HepG2 (cell line): ENCODE data around the gene DOCK4. TPM values are rescaled to one million over a fixed set of nuclear protein-coding genes. Genes with fewer than 3 reads are reported as not detected.

ENCODE experiments used
- CBX2 ChIP-seq, 2 experiments: fragments of 200-600 bp in 1 of 2; sonication (generic); formaldehyde crosslinking in 1 of 2; IDR thresholded peaks; 2 replicates each; pipeline versions ENCODE4 v1.7.0 to v1.8.1; 2018 to 2022; ENCODE audit warnings: low read depth in 2 of 2, low read length in 1 of 2, mild to moderate bottlenecking in 1 of 2, missing genetic modification reagents in 1 of 2
- CENPX ChIP-seq: sonication (generic); formaldehyde crosslinking; IDR thresholded peaks from 2 replicates; pipeline ENCODE4 v1.9.0; 2021; ENCODE audit warnings: mild to moderate bottlenecking, missing genetic modification reagents, moderate library complexity
- GMEB2 ChIP-seq: IDR thresholded peaks from 2 replicates; pipeline ENCODE4 v1.6.1; 2016; ENCODE audit warnings: missing biosample characterization, missing genetic modification reagents, low read depth
- HOXD1 ChIP-seq: sonication (generic); formaldehyde crosslinking; IDR thresholded peaks from 2 replicates; pipeline ENCODE4 v1.5.0; 2020; ENCODE audit warnings: missing genetic modification reagents
- PHF21A ChIP-seq: sonication (generic); formaldehyde crosslinking; IDR thresholded peaks from 2 replicates; pipeline ENCODE4 v1.5.0; 2020; ENCODE audit warnings: mild to moderate bottlenecking, missing genetic modification reagents
- THRA ChIP-seq: sonication (generic); formaldehyde crosslinking; IDR thresholded peaks from 2 replicates; pipeline ENCODE4 v1.4.0; 2020; ENCODE audit warnings: missing genetic modification reagents, borderline replicate concordance
- ZBTB25 ChIP-seq: IDR thresholded peaks from 2 replicates; pipeline ENCODE4 v1.6.1; 2018; ENCODE audit warnings: missing genetic modification reagents
- ZNF569 ChIP-seq: sonication (generic); formaldehyde crosslinking; IDR thresholded peaks from 2 replicates; pipeline ENCODE4 v1.5.0; 2020; ENCODE audit warnings: mild to moderate bottlenecking, missing genetic modification reagents, moderate library complexity, borderline replicate concordance
- ZNF761 ChIP-seq: sonication (generic); formaldehyde crosslinking; conservative IDR thresholded peaks from 2 replicates; pipeline ENCODE4 v1.4.0; 2020; ENCODE audit warnings: mild to moderate bottlenecking, missing genetic modification reagents
- ZZZ3 ChIP-seq: sonication (generic); formaldehyde crosslinking; IDR thresholded peaks from 2 replicates; pipeline ENCODE4 v1.4.0; 2020; ENCODE audit warnings: missing genetic modification reagents, mild to moderate bottlenecking, borderline replicate concordance
- polyA plus RNA-seq, 8 experiments: library from polyadenylated mRNA; depleted of rRNA in 3 of 8; stranded (reverse) in 7 of 8; unstranded in 1 of 8; fragments of >200 nt; fragmentation: Illumina TruSeq in 4 of 8; extraction: Trizol in 4 of 8; gene quantifications; 2 replicates each; pipeline versions ENCODE4 v1.2.1 to v1.2.3, GENCODE V29; 2011 to 2016; ENCODE audit warnings: low read depth in 4 of 8, missing spikeins in 1 of 8, mixed read lengths in 1 of 8; ENCODE audit not compliant: insufficient read depth in 1 of 8
- total RNA-seq, 5 experiments: library from RNA; depleted of rRNA; stranded (reverse); fragments of >200 nt; fragmentation: Illumina TruSeq; extraction: Trizol; gene quantifications; 2 replicates each; pipeline ENCODE4 v1.2.3, GENCODE V29; 2016; ENCODE audit warnings: low read depth in 1 of 5
- TF ChIP-seq, protein P1 (sequence below): sonication (generic); formaldehyde crosslinking; IDR thresholded peaks from 2 replicates; pipeline ENCODE4 v1.8.0; 2022; ENCODE audit warnings: missing genetic modification reagents, mild to moderate bottlenecking, moderate library complexity, borderline replicate concordance
- TF ChIP-seq, protein P2 (sequence below): sonication (generic); formaldehyde crosslinking; IDR thresholded peaks from 2 replicates; pipeline ENCODE4 v1.9.0; 2021; ENCODE audit warnings: missing genetic modification reagents, borderline replicate concordance
- TF ChIP-seq, protein P3 (sequence below): sonication (generic); formaldehyde crosslinking; IDR thresholded peaks from 2 replicates; pipeline ENCODE4 v1.9.0; 2022; ENCODE audit warnings: low read depth, missing genetic modification reagents
- TF ChIP-seq, protein P4 (sequence below): sonication (generic); formaldehyde crosslinking; IDR thresholded peaks from 2 replicates; pipeline ENCODE4 v1.5.0; 2020; ENCODE audit warnings: mild to moderate bottlenecking, missing genetic modification reagents

DOCK4 gene
- total and polyA plus RNA-seq, 2 of the 13 experiments (the other 11 are each of a cell fraction or from before 2014, with no cell fraction given): 13.5 to 17.4 TPM

DNA sequence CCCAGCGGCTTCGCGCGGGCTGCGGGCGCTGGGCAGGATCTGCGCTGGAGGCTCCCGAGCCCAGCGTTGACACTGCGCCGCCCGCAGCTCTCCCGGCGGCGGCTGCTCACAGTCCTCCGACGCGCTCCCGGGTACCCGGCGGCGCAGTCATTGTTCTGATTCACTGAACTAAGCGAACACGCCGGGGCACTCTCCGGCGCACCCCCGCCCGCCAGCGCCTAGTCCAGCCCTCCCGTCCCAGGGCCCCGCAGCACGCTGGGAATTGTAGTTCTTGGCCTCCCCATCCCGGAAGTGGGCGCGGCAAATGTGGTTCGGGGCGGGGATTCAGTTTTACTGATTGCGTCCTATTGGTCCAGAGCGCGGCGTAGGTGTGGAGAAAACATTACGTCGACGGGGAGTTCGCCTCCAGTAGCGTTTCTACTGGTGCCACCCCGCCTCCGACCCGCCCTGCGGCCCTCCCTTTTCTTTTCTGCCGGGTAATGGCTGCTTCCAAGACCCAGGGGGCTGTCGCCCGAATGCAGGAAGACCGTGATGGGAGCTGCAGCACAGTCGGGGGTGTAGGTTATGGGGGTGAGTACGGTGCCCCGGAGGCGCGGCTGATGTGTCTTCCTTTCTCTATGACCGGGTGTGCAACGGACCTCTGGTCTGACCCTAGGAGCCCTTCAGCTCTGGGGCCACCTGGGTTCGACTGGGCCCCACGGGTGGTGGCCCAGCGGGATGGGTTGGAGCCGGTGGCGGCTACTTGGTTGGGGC, at the start of gene DOCK4, which contains the start of gene ZNF277 (continued):
- peak; percentile 12; the same call in 1 of the 2 replicates for TF ChIP-seq THRA (CRISPR knock-in tag)
- TF ChIP-seq GMEB2: peak; percentile 55
- TF ChIP-seq CBX2 (IDR thresholded peaks at IDR 0.05; ENCODE audit: low read depth, low read length): no peak
- TF ChIP-seq CBX2 (CRISPR knock-in tag; IDR thresholded peaks at IDR 0.05; ENCODE audit: low read depth): no peak
- TF ChIP-seq, protein P1, sequence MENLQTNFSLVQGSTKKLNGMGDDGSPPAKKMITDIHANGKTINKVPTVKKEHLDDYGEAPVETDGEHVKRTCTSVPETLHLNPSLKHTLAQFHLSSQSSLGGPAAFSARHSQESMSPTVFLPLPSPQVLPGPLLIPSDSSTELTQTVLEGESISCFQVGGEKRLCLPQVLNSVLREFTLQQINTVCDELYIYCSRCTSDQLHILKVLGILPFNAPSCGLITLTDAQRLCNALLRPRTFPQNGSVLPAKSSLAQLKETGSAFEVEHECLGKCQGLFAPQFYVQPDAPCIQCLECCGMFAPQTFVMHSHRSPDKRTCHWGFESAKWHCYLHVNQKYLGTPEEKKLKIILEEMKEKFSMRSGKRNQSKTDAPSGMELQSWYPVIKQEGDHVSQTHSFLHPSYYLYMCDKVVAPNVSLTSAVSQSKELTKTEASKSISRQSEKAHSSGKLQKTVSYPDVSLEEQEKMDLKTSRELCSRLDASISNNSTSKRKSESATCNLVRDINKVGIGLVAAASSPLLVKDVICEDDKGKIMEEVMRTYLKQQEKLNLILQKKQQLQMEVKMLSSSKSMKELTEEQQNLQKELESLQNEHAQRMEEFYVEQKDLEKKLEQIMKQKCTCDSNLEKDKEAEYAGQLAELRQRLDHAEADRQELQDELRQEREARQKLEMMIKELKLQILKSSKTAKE (CRISPR knock-in tag): peak; percentile 47; the same call in 1 of the 2 replicates
- TF ChIP-seq PHF21A (CRISPR knock-in tag): peak; percentile 47; the same call in 1 of the 2 replicates
- TF ChIP-seq, protein P2, sequence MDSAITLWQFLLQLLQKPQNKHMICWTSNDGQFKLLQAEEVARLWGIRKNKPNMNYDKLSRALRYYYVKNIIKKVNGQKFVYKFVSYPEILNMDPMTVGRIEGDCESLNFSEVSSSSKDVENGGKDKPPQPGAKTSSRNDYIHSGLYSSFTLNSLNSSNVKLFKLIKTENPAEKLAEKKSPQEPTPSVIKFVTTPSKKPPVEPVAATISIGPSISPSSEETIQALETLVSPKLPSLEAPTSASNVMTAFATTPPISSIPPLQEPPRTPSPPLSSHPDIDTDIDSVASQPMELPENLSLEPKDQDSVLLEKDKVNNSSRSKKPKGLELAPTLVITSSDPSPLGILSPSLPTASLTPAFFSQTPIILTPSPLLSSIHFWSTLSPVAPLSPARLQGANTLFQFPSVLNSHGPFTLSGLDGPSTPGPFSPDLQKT (CRISPR knock-in tag): no peak; the same call in 1 of the 2 replicates
- TF ChIP-seq HOXD1: peak; percentile 32; the same call in 1 of the 2 replicates
- TF ChIP-seq, protein P3, sequence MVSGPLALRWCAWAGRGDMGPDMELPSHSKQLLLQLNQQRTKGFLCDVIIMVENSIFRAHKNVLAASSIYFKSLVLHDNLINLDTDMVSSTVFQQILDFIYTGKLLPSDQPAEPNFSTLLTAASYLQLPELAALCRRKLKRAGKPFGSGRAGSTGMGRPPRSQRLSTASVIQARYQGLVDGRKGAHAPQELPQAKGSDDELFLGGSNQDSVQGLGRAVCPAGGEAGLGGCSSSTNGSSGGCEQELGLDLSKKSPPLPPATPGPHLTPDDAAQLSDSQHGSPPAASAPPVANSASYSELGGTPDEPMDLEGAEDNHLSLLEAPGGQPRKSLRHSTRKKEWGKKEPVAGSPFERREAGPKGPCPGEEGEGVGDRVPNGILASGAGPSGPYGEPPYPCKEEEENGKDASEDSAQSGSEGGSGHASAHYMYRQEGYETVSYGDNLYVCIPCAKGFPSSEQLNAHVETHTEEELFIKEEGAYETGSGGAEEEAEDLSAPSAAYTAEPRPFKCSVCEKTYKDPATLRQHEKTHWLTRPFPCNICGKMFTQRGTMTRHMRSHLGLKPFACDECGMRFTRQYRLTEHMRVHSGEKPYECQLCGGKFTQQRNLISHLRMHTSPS (CRISPR knock-in tag): no peak
- TF ChIP-seq ZZZ3 (CRISPR knock-in tag): no peak
- 0 out of 2 replicates have a peak, but pooled peaks have one; percentile 55 for TF ChIP-seq ZNF761 (CRISPR knock-in tag)
- TF ChIP-seq ZNF569 (CRISPR knock-in tag): no peak
- no peak for TF ChIP-seq ZBTB25 (CRISPR knock-in tag)
- no peak for TF ChIP-seq CENPX (CRISPR knock-in tag)
- TF ChIP-seq, protein P4, sequence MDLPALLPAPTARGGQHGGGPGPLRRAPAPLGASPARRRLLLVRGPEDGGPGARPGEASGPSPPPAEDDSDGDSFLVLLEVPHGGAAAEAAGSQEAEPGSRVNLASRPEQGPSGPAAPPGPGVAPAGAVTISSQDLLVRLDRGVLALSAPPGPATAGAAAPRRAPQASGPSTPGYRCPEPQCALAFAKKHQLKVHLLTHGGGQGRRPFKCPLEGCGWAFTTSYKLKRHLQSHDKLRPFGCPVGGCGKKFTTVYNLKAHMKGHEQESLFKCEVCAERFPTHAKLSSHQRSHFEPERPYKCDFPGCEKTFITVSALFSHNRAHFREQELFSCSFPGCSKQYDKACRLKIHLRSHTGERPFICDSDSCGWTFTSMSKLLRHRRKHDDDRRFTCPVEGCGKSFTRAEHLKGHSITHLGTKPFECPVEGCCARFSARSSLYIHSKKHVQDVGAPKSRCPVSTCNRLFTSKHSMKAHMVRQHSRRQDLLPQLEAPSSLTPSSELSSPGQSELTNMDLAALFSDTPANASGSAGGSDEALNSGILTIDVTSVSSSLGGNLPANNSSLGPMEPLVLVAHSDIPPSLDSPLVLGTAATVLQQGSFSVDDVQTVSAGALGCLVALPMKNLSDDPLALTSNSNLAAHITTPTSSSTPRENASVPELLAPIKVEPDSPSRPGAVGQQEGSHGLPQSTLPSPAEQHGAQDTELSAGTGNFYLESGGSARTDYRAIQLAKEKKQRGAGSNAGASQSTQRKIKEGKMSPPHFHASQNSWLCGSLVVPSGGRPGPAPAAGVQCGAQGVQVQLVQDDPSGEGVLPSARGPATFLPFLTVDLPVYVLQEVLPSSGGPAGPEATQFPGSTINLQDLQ (CRISPR knock-in tag): no peak
